K562 (cell line): Measurements from ENCODE around the gene GYPC. TPM values are rescaled to one million over a fixed set of nuclear protein-coding genes. Genes with fewer than 3 reads are reported as not detected.

Experiments
- ATAC-seq: fragments of 200-7000 bp; cut with Tn5 transposase; 3 replicates; pipeline ENCODE4 v1.9.1; 2020; ENCODE audit warnings: moderate library complexity
- BruUV-seq: library from RNA; stranded (reverse); fragments of 400-500 nt; replicated peaks from 2 replicates; lab custom pipeline; 2021; lab: Mats Ljungman, UMichigan
- CTCF ChIA-PET: fragments of 300-600 bp; formaldehyde crosslinking; extraction: SDS; loops from one replicate; lab custom pipeline; 2021; ENCODE audit warnings: low intra/inter-chr PET ratio; lab: Yijun Ruan, JAX
- POLR2A ChIA-PET: fragments of 300-600, 350-650 bp; sonication (Branson Sonifier 250); formaldehyde crosslinking; extraction: SDS; loops from one replicate; lab custom pipeline; 2021; ENCODE audit warnings: antibody characterized with exemption, inconsistent platforms; lab: Yijun Ruan, JAX
- DNase-seq, 4 experiments: peaks; one replicate each; pipeline versions ENCODE4 v3.0.0 to v3.0.0-alpha.2; 2011 to 2018; ENCODE audit warnings: low spot score in 3 of 4, mixed read lengths in 3 of 4; ENCODE audit errors: extremely low read depth in 1 of 4
- FAIRE-seq: peaks from 2 replicates; lab custom pipeline; 2011; peaks lifted over from hg19 to GRCh38; lab: Jason Lieb, UNC
- H2AFZ ChIP-seq: 2 replicates; pipeline ENCODE4 v1.6.0; 2011; ENCODE audit warnings: low read depth, low read length, control low read depth, inconsistent platforms
- H3K27ac ChIP-seq: fragments of 200-600 bp; 3 replicates; pipeline ENCODE4 v1.8.0; 2011; ENCODE audit warnings: low read depth, mild to moderate bottlenecking, control low read depth, inconsistent platforms, low read length, moderate library complexity, mixed read lengths; ENCODE audit errors: extremely low read depth
- H3K27me3 ChIP-seq, 2 experiments: fragments of 300-600 bp in 1 of 2; 2 replicates in 1 of 2; 3 replicates in 1 of 2; pipeline versions ENCODE4 v1.6.0 to v1.8.0; 2011; ENCODE audit warnings: inconsistent platforms in 2 of 2, low read length in 2 of 2, mild to moderate bottlenecking in 1 of 2, mixed read lengths in 1 of 2, moderate library complexity in 1 of 2; ENCODE audit not compliant: control insufficient read depth in 2 of 2, insufficient read depth in 2 of 2
- H3K36me3 ChIP-seq: fragments of 300-600 bp; 3 replicates; pipeline ENCODE4 v1.8.0; 2011; ENCODE audit warnings: mild to moderate bottlenecking, low read length, inconsistent platforms; ENCODE audit not compliant: control insufficient read depth, insufficient read depth
- H3K4me1 ChIP-seq, 2 experiments: fragments of 200-600 bp in 1 of 2; replicated peaks in 1 of 2; 2 replicates in 1 of 2; 3 replicates in 1 of 2; pipeline versions ENCODE4 v1.5.1 to v1.8.0; 2011; ENCODE audit warnings: inconsistent platforms in 2 of 2, low read length in 2 of 2, mild to moderate bottlenecking in 1 of 2, mixed read lengths in 1 of 2, moderate library complexity in 1 of 2; ENCODE audit not compliant: control insufficient read depth in 2 of 2, insufficient read depth in 2 of 2
- H3K4me2 ChIP-seq: 2 replicates; pipeline ENCODE4 v1.6.1; 2011; ENCODE audit warnings: low read length, control low read depth, inconsistent platforms, mixed read lengths; ENCODE audit not compliant: insufficient read depth
- H3K4me3 ChIP-seq: fragments of 200-600 bp; sonication (generic), shearing (Covaris generic); 2 replicates; pipeline ENCODE4 v1.5.1; 2016; ENCODE audit warnings: control low read depth, inconsistent platforms
- H3K79me2 ChIP-seq: fragments of 200-600 bp; 3 replicates; pipeline ENCODE4 v1.8.0; 2011; ENCODE audit warnings: low read length, inconsistent platforms; ENCODE audit not compliant: control insufficient read depth, insufficient read depth
- H3K9ac ChIP-seq, 2 experiments: 2 replicates each; pipeline versions ENCODE4 v1.6.0 to v1.6.1; 2011; ENCODE audit warnings: low read depth in 2 of 2, low read length in 2 of 2, control low read depth in 1 of 2, inconsistent platforms in 1 of 2, mild to moderate bottlenecking in 1 of 2, mixed read lengths in 1 of 2; ENCODE audit not compliant: insufficient read depth in 1 of 2
- H3K9me1 ChIP-seq: one replicate; pipeline ENCODE4 v1.6.0; 2011; ENCODE audit warnings: inconsistent platforms, mild to moderate bottlenecking, low read length, moderate library complexity; ENCODE audit not compliant: control insufficient read depth, insufficient read depth
- H3K9me3 ChIP-seq: replicated peaks from 2 replicates; pipeline ENCODE4 v1.5.1; 2011; ENCODE audit warnings: low read depth, low read length, inconsistent platforms; ENCODE audit not compliant: control insufficient read depth, insufficient read depth
- H4K20me1 ChIP-seq: replicated peaks from 2 replicates; pipeline ENCODE4 v1.6.1; 2011; ENCODE audit warnings: low read length, inconsistent platforms, mixed read lengths; ENCODE audit not compliant: control insufficient read depth, insufficient read depth
- EP400 ChIP-seq: fragments of 450-650 bp; IDR thresholded peaks from 2 replicates; pipeline ENCODE4 v1.6.1; 2017; ENCODE audit warnings: antibody characterized with exemption, mild to moderate bottlenecking, moderate library complexity
- LEF1 ChIP-seq: fragments of 450-650 bp; IDR thresholded peaks from 2 replicates; pipeline ENCODE4 v1.6.1; 2016; ENCODE audit warnings: mild to moderate bottlenecking
- WGBS: fragments of 100-300 bp; shearing (Covaris generic); methylation state at CpG from one replicate; pipeline ENCODE4 v1.1.6; 2016; ENCODE audit warnings: low coverage, mixed read lengths; ENCODE audit not compliant: insufficient coverage; ENCODE audit errors: missing lambda C conversion rate; 5-methylcytosine and 5-hydroxymethylcytosine counted together
- in situ Hi-C: fragments of 300-500 bp; cut with MboI; formaldehyde crosslinking; loops from 4 replicates; pipeline ENCODE4 v1.15.0; 2018; ENCODE audit warnings: inconsistent platforms, mixed read lengths
- intact Hi-C: fragments of 100-400 bp; cut with micrococcal nuclease; formaldehyde crosslinking; loops from 2 replicates; pipeline ENCODE4 v1.14.2; 2022
- polyA plus RNA-seq, 8 experiments: library from polyadenylated mRNA; depleted of rRNA in 4 of 8; stranded (reverse) in 5 of 8; unstranded in 3 of 8; fragments of >200 nt; fragmentation: Nextera tagmentation in 2 of 8; fragmentation: Illumina TruSeq in 1 of 8; extraction: Ambion mirVana in 2 of 8; extraction: Trizol in 1 of 8; gene quantifications; 2 replicates each; pipeline versions ENCODE4 v1.2.1 to v1.2.3, GENCODE V29; 2011 to 2014; ENCODE audit warnings: inconsistent platforms in 1 of 8, missing spikeins in 1 of 8
- total RNA-seq, 7 experiments: library from RNA; depleted of rRNA in 6 of 7; stranded (reverse); fragments of >200 nt in 6 of 7; fragmentation: Illumina TruSeq in 2 of 7; extraction: Trizol in 2 of 7; gene quantifications; 2 replicates each; pipeline versions ENCODE4 v1.2.1 to v1.2.3, GENCODE V29; 2011 to 2021; ENCODE audit warnings: low replicate concordance in 1 of 7
- TF ChIP-seq, protein P1 (sequence below), 3 experiments: IDR thresholded peaks in 2 of 3; conservative IDR thresholded peaks in 1 of 3; 2 replicates each; pipeline ENCODE4 v1.5.1; 2011 to 2012; ENCODE audit warnings: low read length in 3 of 3, mild to moderate bottlenecking in 3 of 3, control low read depth in 2 of 3, improper control_type of control experiment in 1 of 3, inconsistent platforms in 1 of 3, low read depth in 1 of 3, mixed read lengths in 1 of 3, moderate library complexity in 1 of 3; ENCODE audit not compliant: insufficient read depth in 2 of 3
- TF ChIP-seq, protein P2 (sequence below): fragments of 450-650 bp; IDR thresholded peaks from 2 replicates; pipeline ENCODE4 v1.6.1; 2016; ENCODE audit warnings: mild to moderate bottlenecking, moderate library complexity

GYPC gene
- total and polyA plus RNA-seq, 9 of the 15 experiments (the other 6 are each of a cell fraction or from before 2014, with no cell fraction given), result 50.6 to 282 (median 194) TPM

DNA sequence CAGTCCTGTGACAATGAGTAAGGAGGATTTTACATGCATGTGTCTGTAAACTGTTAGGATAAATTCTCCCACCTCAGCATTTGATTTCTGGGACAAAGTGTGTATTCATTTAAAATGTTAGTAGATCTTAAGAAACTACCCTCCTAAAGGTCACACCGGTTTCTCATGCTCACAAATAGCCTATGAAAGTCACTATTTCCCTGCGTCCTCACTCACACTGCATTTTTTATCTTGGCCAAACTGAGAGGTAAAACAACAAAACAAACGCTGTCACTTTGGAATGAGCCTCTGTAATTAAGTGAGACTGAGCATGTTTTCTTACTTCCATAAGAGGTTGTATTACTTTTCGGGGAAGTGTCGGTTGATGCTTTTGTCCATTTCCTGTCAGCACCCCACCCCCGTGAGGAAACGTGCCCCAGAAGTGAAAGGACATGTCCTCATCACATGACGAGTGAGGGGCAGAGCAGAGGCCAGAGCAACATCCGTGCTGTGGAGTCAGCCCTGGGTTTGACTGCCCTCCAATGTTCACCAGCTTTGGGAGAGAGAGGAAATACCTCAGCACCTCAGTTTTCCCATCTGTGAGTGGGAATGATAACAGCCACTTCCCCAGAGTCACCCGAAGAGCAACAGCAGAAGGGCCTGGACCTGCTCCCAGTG is 3.1 kb downstream of the GYPC start:
- Histone ChIP-seq H3K9me3 (no peaks in the 10 kb centered on the region), H3K27ac (peak overlapping the region; percentile 92), H2AFZ (peak overlapping the region; percentile 24; the same call in 1 of the 2 replicates), H3K4me3 (peak overlapping the region; percentile 0; the same call in 1 of the 2 replicates), H3K36me3 (peaks cover 55% of the 10 kb centered on the region), H3K27me3 (no peaks in the 10 kb centered on the region), H3K9ac (peak overlapping the region; percentile 78 to 96; a peak in 3 of 4 replicates), H3K4me1 (peaks cover 64 to 75% of the 10 kb centered on the region in 2 experiments), H3K9me1 (no peaks in the 10 kb centered on the region), H3K79me2 (peaks cover 89% of the 10 kb centered on the region), H4K20me1 (peaks cover 18% of the 10 kb centered on the region), H3K4me2 (peak overlapping the region; percentile 92)
- 2% methylated on average over 10 of the region's 10 CpGs for WGBS
- DNase-seq, result peak in 2 of 4 experiments; percentile 45 to 78
- intact Hi-C loops, result loop anchor here (1.0 kb wide), 1 partner anchor 44 kb away; no protein-coding TSS in a partner anchor
- ChIA-PET CTCF (no interaction called here), POLR2A (interaction anchor here (1.2 kb wide), 2 partner anchors 10 to 42 kb away, joined by 3 to 5 read pairs; no protein-coding TSS in a partner anchor)
- in situ Hi-C loops, result no loop called here
- BruUV-seq, result no TSS peak
- FAIRE-seq, result peak; percentile 65
- no peak for ATAC-seq
- TF ChIP-seq, protein P1, sequence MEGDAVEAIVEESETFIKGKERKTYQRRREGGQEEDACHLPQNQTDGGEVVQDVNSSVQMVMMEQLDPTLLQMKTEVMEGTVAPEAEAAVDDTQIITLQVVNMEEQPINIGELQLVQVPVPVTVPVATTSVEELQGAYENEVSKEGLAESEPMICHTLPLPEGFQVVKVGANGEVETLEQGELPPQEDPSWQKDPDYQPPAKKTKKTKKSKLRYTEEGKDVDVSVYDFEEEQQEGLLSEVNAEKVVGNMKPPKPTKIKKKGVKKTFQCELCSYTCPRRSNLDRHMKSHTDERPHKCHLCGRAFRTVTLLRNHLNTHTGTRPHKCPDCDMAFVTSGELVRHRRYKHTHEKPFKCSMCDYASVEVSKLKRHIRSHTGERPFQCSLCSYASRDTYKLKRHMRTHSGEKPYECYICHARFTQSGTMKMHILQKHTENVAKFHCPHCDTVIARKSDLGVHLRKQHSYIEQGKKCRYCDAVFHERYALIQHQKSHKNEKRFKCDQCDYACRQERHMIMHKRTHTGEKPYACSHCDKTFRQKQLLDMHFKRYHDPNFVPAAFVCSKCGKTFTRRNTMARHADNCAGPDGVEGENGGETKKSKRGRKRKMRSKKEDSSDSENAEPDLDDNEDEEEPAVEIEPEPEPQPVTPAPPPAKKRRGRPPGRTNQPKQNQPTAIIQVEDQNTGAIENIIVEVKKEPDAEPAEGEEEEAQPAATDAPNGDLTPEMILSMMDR (IDR thresholded peaks at IDR 0.05 in 2 of 3, conservative IDR thresholded peaks at IDR 0.05 in 1 of 3; ENCODE audit: insufficient read depth in 2 of 3, low read depth in 1 of 3, low read length in 3 of 3), result peak in 1 of 3 experiments; percentile 31; a peak in 2 of 6 replicates
- TF ChIP-seq LEF1 (0 out of 2 replicates have a peak, but pooled peaks have one; percentile 23), EP400 (0 out of 2 replicates have a peak, but pooled peaks have one; percentile 36)
- TF ChIP-seq, protein P2, sequence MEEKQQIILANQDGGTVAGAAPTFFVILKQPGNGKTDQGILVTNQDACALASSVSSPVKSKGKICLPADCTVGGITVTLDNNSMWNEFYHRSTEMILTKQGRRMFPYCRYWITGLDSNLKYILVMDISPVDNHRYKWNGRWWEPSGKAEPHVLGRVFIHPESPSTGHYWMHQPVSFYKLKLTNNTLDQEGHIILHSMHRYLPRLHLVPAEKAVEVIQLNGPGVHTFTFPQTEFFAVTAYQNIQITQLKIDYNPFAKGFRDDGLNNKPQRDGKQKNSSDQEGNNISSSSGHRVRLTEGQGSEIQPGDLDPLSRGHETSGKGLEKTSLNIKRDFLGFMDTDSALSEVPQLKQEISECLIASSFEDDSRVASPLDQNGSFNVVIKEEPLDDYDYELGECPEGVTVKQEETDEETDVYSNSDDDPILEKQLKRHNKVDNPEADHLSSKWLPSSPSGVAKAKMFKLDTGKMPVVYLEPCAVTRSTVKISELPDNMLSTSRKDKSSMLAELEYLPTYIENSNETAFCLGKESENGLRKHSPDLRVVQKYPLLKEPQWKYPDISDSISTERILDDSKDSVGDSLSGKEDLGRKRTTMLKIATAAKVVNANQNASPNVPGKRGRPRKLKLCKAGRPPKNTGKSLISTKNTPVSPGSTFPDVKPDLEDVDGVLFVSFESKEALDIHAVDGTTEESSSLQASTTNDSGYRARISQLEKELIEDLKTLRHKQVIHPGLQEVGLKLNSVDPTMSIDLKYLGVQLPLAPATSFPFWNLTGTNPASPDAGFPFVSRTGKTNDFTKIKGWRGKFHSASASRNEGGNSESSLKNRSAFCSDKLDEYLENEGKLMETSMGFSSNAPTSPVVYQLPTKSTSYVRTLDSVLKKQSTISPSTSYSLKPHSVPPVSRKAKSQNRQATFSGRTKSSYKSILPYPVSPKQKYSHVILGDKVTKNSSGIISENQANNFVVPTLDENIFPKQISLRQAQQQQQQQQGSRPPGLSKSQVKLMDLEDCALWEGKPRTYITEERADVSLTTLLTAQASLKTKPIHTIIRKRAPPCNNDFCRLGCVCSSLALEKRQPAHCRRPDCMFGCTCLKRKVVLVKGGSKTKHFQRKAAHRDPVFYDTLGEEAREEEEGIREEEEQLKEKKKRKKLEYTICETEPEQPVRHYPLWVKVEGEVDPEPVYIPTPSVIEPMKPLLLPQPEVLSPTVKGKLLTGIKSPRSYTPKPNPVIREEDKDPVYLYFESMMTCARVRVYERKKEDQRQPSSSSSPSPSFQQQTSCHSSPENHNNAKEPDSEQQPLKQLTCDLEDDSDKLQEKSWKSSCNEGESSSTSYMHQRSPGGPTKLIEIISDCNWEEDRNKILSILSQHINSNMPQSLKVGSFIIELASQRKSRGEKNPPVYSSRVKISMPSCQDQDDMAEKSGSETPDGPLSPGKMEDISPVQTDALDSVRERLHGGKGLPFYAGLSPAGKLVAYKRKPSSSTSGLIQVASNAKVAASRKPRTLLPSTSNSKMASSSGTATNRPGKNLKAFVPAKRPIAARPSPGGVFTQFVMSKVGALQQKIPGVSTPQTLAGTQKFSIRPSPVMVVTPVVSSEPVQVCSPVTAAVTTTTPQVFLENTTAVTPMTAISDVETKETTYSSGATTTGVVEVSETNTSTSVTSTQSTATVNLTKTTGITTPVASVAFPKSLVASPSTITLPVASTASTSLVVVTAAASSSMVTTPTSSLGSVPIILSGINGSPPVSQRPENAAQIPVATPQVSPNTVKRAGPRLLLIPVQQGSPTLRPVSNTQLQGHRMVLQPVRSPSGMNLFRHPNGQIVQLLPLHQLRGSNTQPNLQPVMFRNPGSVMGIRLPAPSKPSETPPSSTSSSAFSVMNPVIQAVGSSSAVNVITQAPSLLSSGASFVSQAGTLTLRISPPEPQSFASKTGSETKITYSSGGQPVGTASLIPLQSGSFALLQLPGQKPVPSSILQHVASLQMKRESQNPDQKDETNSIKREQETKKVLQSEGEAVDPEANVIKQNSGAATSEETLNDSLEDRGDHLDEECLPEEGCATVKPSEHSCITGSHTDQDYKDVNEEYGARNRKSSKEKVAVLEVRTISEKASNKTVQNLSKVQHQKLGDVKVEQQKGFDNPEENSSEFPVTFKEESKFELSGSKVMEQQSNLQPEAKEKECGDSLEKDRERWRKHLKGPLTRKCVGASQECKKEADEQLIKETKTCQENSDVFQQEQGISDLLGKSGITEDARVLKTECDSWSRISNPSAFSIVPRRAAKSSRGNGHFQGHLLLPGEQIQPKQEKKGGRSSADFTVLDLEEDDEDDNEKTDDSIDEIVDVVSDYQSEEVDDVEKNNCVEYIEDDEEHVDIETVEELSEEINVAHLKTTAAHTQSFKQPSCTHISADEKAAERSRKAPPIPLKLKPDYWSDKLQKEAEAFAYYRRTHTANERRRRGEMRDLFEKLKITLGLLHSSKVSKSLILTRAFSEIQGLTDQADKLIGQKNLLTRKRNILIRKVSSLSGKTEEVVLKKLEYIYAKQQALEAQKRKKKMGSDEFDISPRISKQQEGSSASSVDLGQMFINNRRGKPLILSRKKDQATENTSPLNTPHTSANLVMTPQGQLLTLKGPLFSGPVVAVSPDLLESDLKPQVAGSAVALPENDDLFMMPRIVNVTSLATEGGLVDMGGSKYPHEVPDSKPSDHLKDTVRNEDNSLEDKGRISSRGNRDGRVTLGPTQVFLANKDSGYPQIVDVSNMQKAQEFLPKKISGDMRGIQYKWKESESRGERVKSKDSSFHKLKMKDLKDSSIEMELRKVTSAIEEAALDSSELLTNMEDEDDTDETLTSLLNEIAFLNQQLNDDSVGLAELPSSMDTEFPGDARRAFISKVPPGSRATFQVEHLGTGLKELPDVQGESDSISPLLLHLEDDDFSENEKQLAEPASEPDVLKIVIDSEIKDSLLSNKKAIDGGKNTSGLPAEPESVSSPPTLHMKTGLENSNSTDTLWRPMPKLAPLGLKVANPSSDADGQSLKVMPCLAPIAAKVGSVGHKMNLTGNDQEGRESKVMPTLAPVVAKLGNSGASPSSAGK, result 0 out of 2 replicates have a peak, but pooled peaks have one; percentile 10
